ENCODE data around the gene RGS1. TPM values are rescaled to one million over a fixed set of nuclear protein-coding genes. Genes with fewer than 3 reads are reported as not detected.

RGS1 gene
- not detected in 2 replicates for total RNA-seq

GRCh38 chr1:192575499-192576189 lies at the start of gene RGS1:
TSS of gene RGS1 (plus strand) at chr1:192575773. CDS start at chr1:192575793, 20 bp downstream.
- DNase-seq (ENCODE audit: low read depth in 2 of 2): no peak

- no peak for DNase-seq (ENCODE audit: low read depth in 2 of 2)
Measured at GRCh38 chr1:192527111-192527795, 48.3 kb upstream of the RGS1 start.

- DNase-seq (ENCODE audit: low read depth in 2 of 2): no peak
Measured at GRCh38 chr1:192527950-192528349, 47.6 kb upstream of the RGS1 start.

GRCh38 chr1:192529031-192529755 lies 46.4 kb upstream of the RGS1 start:
- DNase-seq (ENCODE audit: low read depth in 2 of 2): peak in 1 of 2 donors; percentile 48

- DNase-seq (ENCODE audit: low read depth in 2 of 2): no peak
Measured at GRCh38 chr1:192529811-192530210, 45.8 kb upstream of the RGS1 start.

- DNase-seq (ENCODE audit: low read depth in 2 of 2): peak in 1 of 2 donors; percentile 75
Measured at GRCh38 chr1:192530254-192530653, 45.3 kb upstream of the RGS1 start.

- peak in 1 of 2 donors; percentile 97 for DNase-seq (ENCODE audit: low read depth in 2 of 2)
Measured at GRCh38 chr1:192531037-192531703, 44.4 kb upstream of the RGS1 start.

GRCh38 chr1:192534666-192535065 lies 40.9 kb upstream of the RGS1 start:
- DNase-seq (ENCODE audit: low read depth in 2 of 2): no peak

GRCh38 chr1:192535916-192536664 lies 39.5 kb upstream of the RGS1 start:
- no peak for DNase-seq (ENCODE audit: low read depth in 2 of 2)

- DNase-seq (ENCODE audit: low read depth in 2 of 2): peak in 1 of 2 donors; percentile 10
Measured at GRCh38 chr1:192538407-192539296, 36.9 kb upstream of the RGS1 start.

GRCh38 chr1:192539297-192540092 lies 36.1 kb upstream of the RGS1 start:
- peak; percentile 93 to 95 for DNase-seq (ENCODE audit: low read depth in 2 of 2)

- no peak for DNase-seq (ENCODE audit: low read depth in 2 of 2)
Measured at GRCh38 chr1:192543445-192543844, 32.1 kb upstream of the RGS1 start.

- DNase-seq (ENCODE audit: low read depth in 2 of 2): peak in 1 of 2 donors; percentile 58
Measured at GRCh38 chr1:192545896-192546521, 29.6 kb upstream of the RGS1 start.

GRCh38 chr1:192546596-192547190 lies 28.9 kb upstream of the RGS1 start:
- DNase-seq (ENCODE audit: low read depth in 2 of 2): peak; percentile 76 to 89

GRCh38 chr1:192547501-192547900 lies 28.1 kb upstream of the RGS1 start:
- peak in 1 of 2 donors; percentile 60 for DNase-seq (ENCODE audit: low read depth in 2 of 2)

GRCh38 chr1:192549937-192550336 lies 25.6 kb upstream of the RGS1 start:
- DNase-seq (ENCODE audit: low read depth in 2 of 2): no peak

- peak in 1 of 2 donors; percentile 78 for DNase-seq (ENCODE audit: low read depth in 2 of 2)
Measured at GRCh38 chr1:192550922-192551534, 24.5 kb upstream of the RGS1 start.

GRCh38 chr1:192552760-192553191 lies 22.8 kb upstream of the RGS1 start:
- DNase-seq (ENCODE audit: low read depth in 2 of 2): peak in 1 of 2 donors; percentile 45
